Activated CD8-positive, alpha-beta T cell treated with anti-CD3 and anti-CD28 coated beads, Interleukin-2, amount 10 ng/mL, durations not matched to agents 7 days and 5 days (primary cell): ENCODE measurements around the gene SYNE1. TPM values are rescaled to one million over a fixed set of nuclear protein-coding genes. Genes with fewer than 3 reads are reported as not detected.

ENCODE experiments used
- ATAC-seq: fragments of 150-1000 bp; cut with Tn5 transposase; one replicate; pipeline ENCODE4 v1.10.0; 2021; ENCODE audit warnings: moderate library complexity
- CTCF ChIA-PET: fragments of 350-600 bp; sonication (Branson Sonifier 250); formaldehyde crosslinking; loops from one replicate; lab custom pipeline; 2021; ENCODE audit warnings: antibody characterized with exemption; lab: Charles Lee
- POLR2A ChIA-PET: fragments of 350-600 bp; sonication (Branson Sonifier 250); formaldehyde crosslinking; loops from one replicate; lab custom pipeline; 2021; ENCODE audit warnings: antibody characterized with exemption; lab: Charles Lee
- DNase-seq: peaks from one replicate; pipeline ENCODE4 v3.0.0-alpha.2; 2020
- H3K27ac Mint-ChIP-seq: one replicate; pipeline ENCODE4 v1.8.0; 2021; ENCODE audit warnings: mild to moderate bottlenecking, mixed read lengths
- H3K27me3 Mint-ChIP-seq: one replicate; pipeline ENCODE4 v1.8.0; 2021; ENCODE audit warnings: low read depth, mixed read lengths
- H3K36me3 Mint-ChIP-seq: one replicate; pipeline ENCODE4 v1.8.0; 2021; ENCODE audit warnings: low read depth, mixed read lengths
- H3K4me1 Mint-ChIP-seq: one replicate; pipeline ENCODE4 v1.8.0; 2021; ENCODE audit warnings: low read depth, mixed read lengths
- H3K4me3 Mint-ChIP-seq: one replicate; pipeline ENCODE4 v1.8.0; 2021; ENCODE audit warnings: mild to moderate bottlenecking, mixed read lengths
- H3K9me3 Mint-ChIP-seq: one replicate; pipeline ENCODE4 v1.8.0; 2022; ENCODE audit warnings: mixed read lengths; ENCODE audit not compliant: insufficient read depth
- total RNA-seq, 2 experiments: library from RNA; stranded (reverse); gene quantifications; one replicate each; pipeline ENCODE4 v1.2.3, GENCODE V29; 2021

The SYNE1 gene
- total RNA-seq, 2 experiments from 2014 or later, result 57.0 to 63.8 TPM

DNA sequence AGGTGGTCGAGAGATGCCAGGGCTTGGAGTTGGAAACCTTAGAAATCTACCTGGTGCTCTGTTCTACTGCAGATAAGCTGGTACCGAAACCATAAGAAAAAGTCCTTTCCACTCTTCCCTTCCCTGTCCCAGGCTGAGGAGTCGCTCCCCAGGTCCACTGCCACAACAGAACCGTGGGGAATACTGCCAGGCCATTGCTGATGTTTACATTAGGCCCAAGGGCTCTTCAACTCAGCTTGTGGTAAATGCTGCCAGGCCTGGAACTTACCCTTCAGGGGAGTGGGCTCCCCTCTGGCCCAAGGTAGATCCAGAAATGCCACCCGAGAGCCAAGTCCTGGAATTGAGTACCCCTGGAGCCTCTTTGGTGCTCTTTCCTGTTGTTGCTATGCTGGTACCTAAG, 441.3 kb downstream of the SYNE1 start:
- Mint-ChIP-seq H3K4me1 (peaks cover 6% of the 10 kb centered on the region), H3K36me3 (peaks cover 57% of the 10 kb centered on the region), H3K9me3 (no peaks in the 10 kb centered on the region), H3K4me3 (no peak overlapping the region), H3K27ac (no peak overlapping the region), H3K27me3 (no peaks in the 10 kb centered on the region)
- ATAC-seq (no peak), DNase-seq (no peak)
- ChIA-PET POLR2A (no interaction called here), CTCF (no interaction called here)

DNA sequence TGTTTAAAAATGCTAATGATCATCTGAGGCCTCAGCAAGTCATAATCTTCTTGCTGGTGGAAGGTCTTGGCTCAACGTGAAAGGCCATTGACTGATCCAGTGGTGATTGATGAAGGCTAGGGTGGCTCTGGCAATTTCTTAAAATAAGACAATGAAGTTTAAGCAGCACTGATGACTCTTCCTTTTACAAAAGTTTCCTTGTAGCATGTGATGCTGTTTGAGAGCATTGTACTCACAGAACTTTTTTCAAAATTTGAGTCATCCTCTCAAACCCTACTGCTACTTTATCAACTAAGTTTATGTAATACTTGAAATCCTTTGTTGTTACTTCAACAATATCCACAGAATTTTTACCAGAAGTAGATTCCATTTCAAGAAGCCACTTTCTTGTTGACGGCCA, 447.4 kb downstream of the SYNE1 start:
- H3K27ac Mint-ChIP-seq, result no peak overlapping the region
- peaks cover 28% of the 10 kb centered on the region for H3K4me1 Mint-ChIP-seq
- H3K27me3 Mint-ChIP-seq, result no peaks in the 10 kb centered on the region
- no peak for ATAC-seq
- DNase-seq, result no peak
- no peaks in the 10 kb centered on the region for H3K9me3 Mint-ChIP-seq
- ChIA-PET POLR2A (no interaction called here), CTCF (no interaction called here)
- no peak overlapping the region for H3K4me3 Mint-ChIP-seq
- peaks cover 55% of the 10 kb centered on the region for H3K36me3 Mint-ChIP-seq

DNA sequence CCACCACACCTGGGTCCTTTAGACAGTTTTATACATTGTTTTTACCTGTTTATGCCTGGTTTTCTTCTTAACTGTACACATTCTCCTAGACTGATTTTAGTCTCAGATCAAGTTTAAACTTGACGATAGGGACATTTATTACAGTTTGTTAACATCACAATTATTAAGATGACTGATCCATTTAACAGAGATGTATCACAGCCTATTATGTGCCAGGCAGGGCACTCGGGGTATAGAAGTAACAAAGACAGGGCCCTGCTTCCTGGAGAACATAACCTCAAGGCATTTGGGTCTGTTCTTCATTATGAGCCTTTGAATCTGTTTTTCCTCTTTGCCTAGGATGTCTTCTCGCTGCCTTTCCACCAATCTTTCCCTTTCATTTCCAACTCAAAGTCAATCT, 449.2 kb downstream of the SYNE1 start:
- CTCF ChIA-PET, result no interaction called here
- H3K36me3 Mint-ChIP-seq, result peaks cover 56% of the 10 kb centered on the region
- peaks cover 38% of the 10 kb centered on the region for H3K4me1 Mint-ChIP-seq
- DNase-seq (no peak), ATAC-seq (no peak)
- no peak overlapping the region for H3K27ac Mint-ChIP-seq
- H3K9me3 Mint-ChIP-seq, result no peaks in the 10 kb centered on the region
- POLR2A ChIA-PET, result no interaction called here
- H3K27me3 Mint-ChIP-seq, result no peaks in the 10 kb centered on the region
- no peak overlapping the region for H3K4me3 Mint-ChIP-seq

DNA sequence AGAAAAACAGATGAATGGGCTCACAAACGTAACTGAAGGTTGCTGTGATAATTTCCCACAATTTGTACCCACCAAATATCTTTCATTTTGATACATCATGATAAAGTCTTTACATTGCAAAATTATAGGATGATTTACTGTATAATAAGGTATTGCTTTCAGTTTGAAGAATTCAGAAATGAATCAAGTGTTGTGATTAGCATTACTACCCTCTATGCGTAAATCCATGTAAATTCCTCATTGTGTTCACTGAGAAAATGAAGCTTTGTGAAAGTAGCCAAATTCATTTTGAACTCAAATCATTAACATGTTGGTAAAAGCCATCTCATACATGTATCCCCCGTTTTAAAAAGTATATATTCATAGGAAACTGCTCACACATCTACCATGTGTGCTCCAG, 450.3 kb downstream of the SYNE1 start:
- POLR2A ChIA-PET, result interaction anchor here (1.0 to 3.8 kb wide), 2 partner anchors 15 to 115 kb away, joined by 3 to 25 read pairs; no protein-coding TSS in a partner anchor

DNA sequence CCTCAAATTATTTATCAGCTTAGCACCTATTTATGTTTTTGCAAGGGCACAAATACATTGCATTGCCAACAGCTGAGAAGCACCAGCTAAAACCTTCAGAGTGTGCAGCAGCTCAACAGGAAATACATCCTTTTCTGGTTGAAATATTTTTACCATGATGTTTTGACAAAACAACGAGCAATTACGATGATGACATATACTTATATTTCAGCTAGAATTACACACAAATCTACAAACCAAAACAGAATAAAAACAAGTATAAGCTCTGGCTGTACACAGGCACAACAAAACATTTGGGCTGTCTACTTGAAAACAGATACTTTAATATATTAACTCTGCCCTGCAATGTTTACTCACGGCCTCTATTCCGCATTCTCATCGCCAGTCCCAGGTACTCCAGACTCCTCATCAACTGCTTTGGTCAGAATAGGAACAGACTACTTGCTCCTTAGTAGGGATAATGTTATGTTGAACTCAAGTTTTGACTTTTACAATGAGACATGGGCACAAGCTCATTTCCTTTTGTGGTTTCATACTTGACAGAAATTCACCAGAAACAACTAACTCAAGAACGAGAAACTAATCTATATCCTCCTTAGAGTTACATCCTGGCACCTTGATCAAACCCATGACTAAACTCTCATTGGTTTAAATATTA, 452.1 kb downstream of the SYNE1 start:
- ATAC-seq, result peak; percentile 78
- Mint-ChIP-seq H3K27ac (peak overlapping the region; percentile 99), H3K27me3 (no peaks in the 10 kb centered on the region), H3K36me3 (peaks cover 60% of the 10 kb centered on the region), H3K9me3 (no peaks in the 10 kb centered on the region), H3K4me3 (peak overlapping the region; percentile 88), H3K4me1 (peaks cover 54% of the 10 kb centered on the region)
- DNase-seq, result peak; percentile 41
- POLR2A ChIA-PET, result interaction anchor here (0.9 to 3.8 kb wide), 8 partner anchors 9 to 798 kb away, joined by 3 to 25 read pairs (median 4); partner anchors contain the start of gene FBXO5
- CTCF ChIA-PET, result interaction anchor here (1.0 to 2.5 kb wide), 16 partner anchors 10 to 495 kb away, joined by 3 to 12 read pairs (median 4); no protein-coding TSS in a partner anchor

More for the DNA sequence above, 450.3 kb downstream of the SYNE1 start:
- peaks cover 56% of the 10 kb centered on the region for H3K36me3 Mint-ChIP-seq
- H3K9me3 Mint-ChIP-seq, result no peaks in the 10 kb centered on the region
- ATAC-seq, result no peak
- H3K27ac Mint-ChIP-seq, result peak overlapping the region; percentile 70
- DNase-seq, result no peak
- H3K27me3 Mint-ChIP-seq, result no peaks in the 10 kb centered on the region
- H3K4me1 Mint-ChIP-seq, result peaks cover 46% of the 10 kb centered on the region
- CTCF ChIA-PET, result interaction anchor here (0.7 kb wide), 1 partner anchor 14 kb away, joined by 3 read pairs; no protein-coding TSS in a partner anchor
- peak overlapping the region; percentile 25 for H3K4me3 Mint-ChIP-seq

DNA sequence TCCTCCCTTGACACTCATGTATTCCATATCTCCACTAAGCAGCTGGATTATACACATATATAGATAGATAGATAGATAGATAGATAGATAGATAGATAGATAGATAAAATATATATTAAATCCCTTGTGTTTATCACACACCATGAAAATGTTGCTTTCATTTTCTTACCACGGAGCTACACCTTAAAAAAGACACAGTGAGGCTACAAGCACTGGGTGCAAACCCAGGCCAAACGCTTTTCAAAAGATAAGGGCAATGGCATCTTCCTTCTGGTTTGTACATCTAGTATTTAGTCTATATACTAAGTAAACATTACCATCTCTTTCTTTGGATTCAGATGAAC, 452.6 kb downstream of the SYNE1 start:
- POLR2A ChIA-PET, result interaction anchor here (0.9 to 3.8 kb wide), 9 partner anchors 9 to 799 kb away, joined by 3 to 25 read pairs (median 4); partner anchors contain the start of gene FBXO5
- DNase-seq (no peak), ATAC-seq (peak; percentile 71)
- peaks cover 57% of the 10 kb centered on the region for H3K36me3 Mint-ChIP-seq
- CTCF ChIA-PET, result interaction anchor here (1.0 to 2.5 kb wide), 15 partner anchors 10 to 494 kb away, joined by 3 to 12 read pairs (median 4); no protein-coding TSS in a partner anchor
- no peaks in the 10 kb centered on the region for H3K27me3 Mint-ChIP-seq
- H3K4me3 Mint-ChIP-seq, result peak overlapping the region; percentile 88
- peak overlapping the region; percentile 99 for H3K27ac Mint-ChIP-seq
- H3K4me1 Mint-ChIP-seq, result peaks cover 54% of the 10 kb centered on the region
- H3K9me3 Mint-ChIP-seq, result no peaks in the 10 kb centered on the region

DNA sequence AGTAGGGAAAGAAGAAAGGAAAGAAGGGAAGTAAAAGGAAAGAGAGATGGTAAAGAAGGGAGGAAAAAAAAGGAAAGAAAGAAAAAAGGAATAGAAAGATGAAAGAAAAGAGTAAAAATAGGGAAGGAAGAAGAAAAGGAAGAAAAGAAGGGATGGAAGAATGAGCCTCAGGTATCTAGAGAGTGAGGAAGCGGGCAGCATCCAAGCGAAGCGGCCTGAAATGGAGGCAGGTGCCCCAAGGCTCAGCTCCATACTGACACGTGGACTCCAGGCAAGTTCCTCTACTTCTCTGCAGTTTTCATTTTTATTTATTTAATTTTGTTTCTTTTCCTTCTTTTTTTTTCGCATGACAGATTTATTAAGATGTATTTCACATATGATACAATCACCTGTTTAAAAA, 456.6 kb downstream of the SYNE1 start:
- ChIA-PET POLR2A (no interaction called here), CTCF (interaction anchor here (1.4 kb wide), 1 partner anchor 13 kb away, joined by 3 read pairs; no protein-coding TSS in a partner anchor)
- peak overlapping the region; percentile 11 for H3K27ac Mint-ChIP-seq
- no peaks in the 10 kb centered on the region for H3K27me3 Mint-ChIP-seq
- no peak overlapping the region for H3K4me3 Mint-ChIP-seq
- no peaks in the 10 kb centered on the region for H3K9me3 Mint-ChIP-seq
- H3K36me3 Mint-ChIP-seq, result peaks cover 52% of the 10 kb centered on the region
- H3K4me1 Mint-ChIP-seq, result peaks cover 30% of the 10 kb centered on the region
- ATAC-seq (no peak), DNase-seq (no peak)

DNA sequence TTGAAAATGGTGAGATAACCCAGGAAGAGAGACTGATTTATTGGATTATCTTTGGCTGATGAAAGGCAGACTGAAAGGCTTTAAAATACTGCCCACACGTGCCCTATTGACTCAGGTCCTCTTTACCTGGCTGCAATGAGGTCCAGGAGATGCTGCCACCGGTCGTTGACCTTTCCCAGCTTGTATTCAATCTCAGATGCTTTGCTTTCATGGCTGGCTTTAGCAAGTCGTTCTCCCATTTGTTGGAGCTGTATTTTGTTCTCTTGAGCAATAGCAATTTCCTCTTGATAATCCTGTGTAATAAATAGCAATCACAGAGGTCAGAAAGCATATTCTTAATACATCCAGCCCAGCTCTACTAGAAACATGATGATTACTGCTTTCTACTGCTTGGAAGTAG, 460.9 kb downstream of the SYNE1 start:
- DNase-seq (no peak), ATAC-seq (no peak)
- H3K27me3 Mint-ChIP-seq, result no peaks in the 10 kb centered on the region
- H3K27ac Mint-ChIP-seq, result no peak overlapping the region
- no peak overlapping the region for H3K4me3 Mint-ChIP-seq
- peaks cover 68% of the 10 kb centered on the region for H3K36me3 Mint-ChIP-seq
- H3K9me3 Mint-ChIP-seq, result no peaks in the 10 kb centered on the region
- ChIA-PET CTCF (no interaction called here), POLR2A (interaction anchor here (1.5 kb wide), 1 partner anchor 8 kb away, joined by 4 read pairs; no protein-coding TSS in a partner anchor)
- H3K4me1 Mint-ChIP-seq, result peaks cover 16% of the 10 kb centered on the region

DNA sequence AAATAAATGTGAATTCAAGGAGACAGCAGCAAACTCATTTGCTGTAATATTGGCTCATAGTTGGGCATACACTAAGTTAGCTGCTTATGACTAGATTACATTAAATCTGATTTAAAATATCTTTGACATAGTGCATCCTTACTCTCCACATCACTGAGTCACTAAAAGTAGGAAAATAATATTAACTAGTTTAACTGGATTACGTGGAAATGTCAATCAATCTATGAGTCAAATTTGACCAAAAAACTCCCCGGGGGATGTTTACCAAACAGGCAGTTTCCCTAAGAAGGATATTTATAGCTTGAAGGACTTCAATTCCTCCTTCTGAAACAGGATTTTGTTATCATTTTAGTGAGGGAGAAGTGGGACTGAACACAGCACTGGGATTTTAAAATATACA, 463.2 kb downstream of the SYNE1 start:
- Mint-ChIP-seq H3K4me1 (peaks cover 24% of the 10 kb centered on the region), H3K36me3 (peaks cover 67% of the 10 kb centered on the region), H3K27me3 (no peaks in the 10 kb centered on the region), H3K4me3 (no peak overlapping the region), H3K9me3 (no peaks in the 10 kb centered on the region), H3K27ac (no peak overlapping the region)
- CTCF ChIA-PET, result interaction anchor here (0.8 to 1.8 kb wide), 3 partner anchors 11 to 94 kb away, joined by 3 to 5 read pairs (median 4); no protein-coding TSS in a partner anchor
- ATAC-seq (no peak), DNase-seq (no peak)
- POLR2A ChIA-PET, result no interaction called here

DNA sequence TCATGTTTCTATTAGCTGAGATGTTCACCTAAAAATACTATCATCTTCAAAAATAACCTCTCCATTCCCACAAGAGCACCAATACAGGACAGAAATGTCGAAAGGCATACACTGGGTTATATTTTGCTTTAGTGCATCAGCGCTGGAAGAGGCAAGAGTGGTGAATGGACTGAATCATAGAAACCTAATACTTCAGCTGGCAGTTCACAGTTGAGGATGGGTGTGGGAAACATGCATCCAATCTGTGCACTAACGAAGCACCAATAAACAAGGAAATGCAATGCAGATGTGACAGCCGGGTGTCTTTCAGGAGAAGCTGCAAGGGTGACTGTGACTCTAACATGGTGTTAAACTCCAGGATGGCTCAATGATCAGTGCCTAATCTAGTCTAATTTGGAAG, 463.8 kb downstream of the SYNE1 start:
- Mint-ChIP-seq H3K27me3 (no peaks in the 10 kb centered on the region), H3K36me3 (peaks cover 67% of the 10 kb centered on the region), H3K4me1 (peaks cover 24% of the 10 kb centered on the region), H3K27ac (peak overlapping the region; percentile 34), H3K4me3 (no peak overlapping the region), H3K9me3 (no peaks in the 10 kb centered on the region)
- POLR2A ChIA-PET, result interaction anchor here (4.0 kb wide), 1 partner anchor 12 kb away, joined by 25 read pairs; no protein-coding TSS in a partner anchor
- no peak for DNase-seq
- CTCF ChIA-PET, result interaction anchor here (0.8 to 1.8 kb wide), 2 partner anchors 12 to 94 kb away, joined by 4 to 5 read pairs; no protein-coding TSS in a partner anchor
- ATAC-seq, result no peak

DNA sequence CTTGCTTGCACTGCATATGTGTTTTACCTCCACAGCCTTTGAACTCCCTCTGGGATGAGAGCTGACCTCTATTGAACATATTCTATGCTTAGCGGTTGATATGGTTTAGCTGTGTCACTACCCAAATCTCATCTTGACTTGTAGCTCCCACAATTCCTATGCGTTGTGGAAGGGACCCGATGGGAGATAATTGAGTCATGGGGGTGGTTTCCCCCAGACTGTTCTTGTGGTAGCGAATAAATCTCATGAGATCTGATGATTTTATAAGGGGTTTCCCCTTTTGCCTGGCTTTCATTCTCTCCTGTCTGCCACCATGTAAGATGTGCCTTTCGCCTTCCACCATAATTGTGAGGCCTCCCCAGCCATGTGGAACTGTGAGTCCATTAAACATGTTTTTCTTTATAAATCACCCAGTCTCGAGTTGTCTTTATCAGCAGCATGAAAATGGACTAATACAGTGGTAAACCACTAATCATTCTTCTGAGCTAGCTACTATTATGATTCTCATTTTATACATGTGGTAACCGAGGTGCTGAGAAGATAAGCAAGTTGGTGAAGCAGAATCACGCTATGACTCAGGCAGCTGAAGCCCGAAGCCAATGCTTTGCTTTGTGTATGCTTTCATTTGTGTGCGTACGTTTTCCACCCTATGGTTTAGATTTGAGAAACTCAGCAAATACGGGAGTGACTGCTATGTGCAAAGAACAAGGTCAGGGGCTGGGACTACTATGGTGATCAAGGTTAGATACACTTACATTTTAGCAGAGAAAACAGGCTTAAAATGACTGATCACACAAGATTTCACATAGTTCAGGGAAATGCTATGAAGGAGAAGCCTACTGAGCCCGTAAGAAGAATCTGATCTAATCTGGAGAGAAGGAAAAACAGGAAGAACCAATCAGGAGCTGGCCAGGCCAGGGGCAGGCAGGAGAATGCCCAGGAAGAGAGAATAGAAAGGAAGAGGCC, 466.2 kb downstream of the SYNE1 start:
- Mint-ChIP-seq H3K9me3 (no peaks in the 10 kb centered on the region), H3K27ac (peak overlapping the region; percentile 81), H3K27me3 (no peaks in the 10 kb centered on the region), H3K4me3 (peak overlapping the region; percentile 9), H3K4me1 (peaks cover 24% of the 10 kb centered on the region), H3K36me3 (peaks cover 68% of the 10 kb centered on the region)
- peak; percentile 56 for DNase-seq
- POLR2A ChIA-PET, result interaction anchor here (0.6 to 4.0 kb wide), 2 partner anchors 14 to 16 kb away, joined by 3 to 25 read pairs; no protein-coding TSS in a partner anchor
- CTCF ChIA-PET, result interaction anchor here (1.1 to 1.3 kb wide), 2 partner anchors 9 to 130 kb away, joined by 3 to 4 read pairs; no protein-coding TSS in a partner anchor
- ATAC-seq, result peak; percentile 87
